Keratinocyte (primary cell): Measurements from ENCODE around the gene ATRNL1.

ENCODE experiments used
- CTCF ChIP-seq, 3 experiments: IDR thresholded peaks in 1 of 3; conservative IDR thresholded peaks in 1 of 3; optimal IDR thresholded peaks in 1 of 3; 2 replicates in 2 of 3; 3 replicates in 1 of 3; pipeline versions ENCODE3 to v1.5.1; 2011; ENCODE audit warnings: low read length in 3 of 3, mild to moderate bottlenecking in 3 of 3, moderate library complexity in 2 of 3, control low read depth in 1 of 3, inconsistent platforms in 1 of 3; ENCODE audit not compliant: insufficient read depth in 2 of 3; ENCODE audit errors: extremely low read depth in 1 of 3
- EZH2 ChIP-seq: IDR thresholded peaks from one replicate; pipeline ENCODE4 v1.6.1; 2012; ENCODE audit warnings: inconsistent platforms, mild to moderate bottlenecking, low read length, moderate library complexity

GRCh38 chr10:115992236-115992986 is 899.2 kb downstream of the ATRNL1 start:
- TF ChIP-seq CTCF (optimal IDR thresholded peaks at IDR 0.05 in 1 of 3, IDR thresholded peaks at IDR 0.05 in 1 of 3, conservative IDR thresholded peaks at IDR 0.05 in 1 of 3; ENCODE audit: extremely low read depth in 1 of 3, insufficient read depth in 2 of 3, low read length in 3 of 3) (no peak), EZH2 (no peak)
